Right cardiac atrium (tissue), 5 donors: ENCODE data around the gene CRP. TPM values are rescaled to one million over a fixed set of nuclear protein-coding genes. Genes with fewer than 3 reads are reported as not detected.

Experiments used
- ATAC-seq, 2 donors: fragments of 200-7000 bp; cut with Tn5 transposase; one replicate each; pipeline versions ENCODE4 v1.8.0 to v1.9.1; 2020; ENCODE audit warnings: moderate library complexity in 2 of 2, mild to moderate bottlenecking in 1 of 2
- DNase-seq, 3 donors: peaks; one replicate each; pipeline ENCODE4 v3.0.0-alpha.2; 2020
- H3K27ac ChIP-seq: one replicate; pipeline ENCODE4 v1.5.1; 2013; ENCODE audit warnings: mild to moderate bottlenecking, low read length, control low read depth, moderate library complexity
- H3K27me3 ChIP-seq: one replicate; pipeline ENCODE4 v1.6.1; 2013; ENCODE audit not compliant: control insufficient read depth, insufficient read depth
- H3K4me1 ChIP-seq: one replicate; pipeline ENCODE4 v1.6.1; 2013; ENCODE audit warnings: low read length; ENCODE audit not compliant: control insufficient read depth, insufficient read depth
- H3K4me3 ChIP-seq: one replicate; pipeline ENCODE4 v1.5.1; 2013; ENCODE audit warnings: low read length, control low read depth
- H3K9me3 ChIP-seq: one replicate; pipeline ENCODE4 v1.6.1; 2013; ENCODE audit warnings: low read length; ENCODE audit not compliant: control insufficient read depth
- WGBS: extraction: QIAGEN DNeasy Blood & Tissue Kit; methylation state at CpG from one replicate; pipeline ENCODE4 v1.1.7; 2013; 5-methylcytosine and 5-hydroxymethylcytosine counted together
- intact Hi-C, 4 donors: fragments of 100-400 bp; cut with DNase I; formaldehyde crosslinking; loops; one replicate each; pipeline versions ENCODE4 v1.11.0 to v1.14.0; 2022 to 2023
- long read RNA-seq, 4 donors: library from polyadenylated mRNA; unstranded; transcript quantifications; one replicate each; pipeline ENCODE4 v2.0.0, GENCODE V29; 2020 to 2021
- polyA plus RNA-seq: library from polyadenylated mRNA; stranded (reverse); fragments of 200-250 nt; gene quantifications from one replicate; pipeline ENCODE4 v1.2.3, GENCODE V29; 2013
- total RNA-seq, 4 donors: library from RNA; stranded (reverse); fragmentation: NEBNext Ultra II Directional; extraction: Animal tissue kit (Norgen Biotek cat#: 25700); gene quantifications; one replicate each; pipeline ENCODE4 v1.2.1, GENCODE V29; 2021
- donor health status: healthy with polysubstance abuse.
- donor health status: DM: no; HTN: yes; CAD: no.
- donor health status: DM: no; HTN: no; CAD: no.
- donor health status: DM: no; HTN: yes; CAD: no; lungs with severe emphysema.
- donor health status: DM: yes; HTN: yes; CAD: no.

Gene CRP, protein sequence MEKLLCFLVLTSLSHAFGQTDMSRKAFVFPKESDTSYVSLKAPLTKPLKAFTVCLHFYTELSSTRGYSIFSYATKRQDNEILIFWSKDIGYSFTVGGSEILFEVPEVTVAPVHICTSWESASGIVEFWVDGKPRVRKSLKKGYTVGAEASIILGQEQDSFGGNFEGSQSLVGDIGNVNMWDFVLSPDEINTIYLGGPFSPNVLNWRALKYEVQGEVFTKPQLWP
- total RNA-seq (under 1 TPM in 1 of 4 donors, not detected in 3; 0.67 TPM), polyA plus RNA-seq (0.18 TPM)
- long read RNA-seq, donor 1: 0 reads
- long read RNA-seq, donor 2: 0 reads
- long read RNA-seq, donor 3: 0 reads
- long read RNA-seq, donor 4: 0 reads

DNA sequence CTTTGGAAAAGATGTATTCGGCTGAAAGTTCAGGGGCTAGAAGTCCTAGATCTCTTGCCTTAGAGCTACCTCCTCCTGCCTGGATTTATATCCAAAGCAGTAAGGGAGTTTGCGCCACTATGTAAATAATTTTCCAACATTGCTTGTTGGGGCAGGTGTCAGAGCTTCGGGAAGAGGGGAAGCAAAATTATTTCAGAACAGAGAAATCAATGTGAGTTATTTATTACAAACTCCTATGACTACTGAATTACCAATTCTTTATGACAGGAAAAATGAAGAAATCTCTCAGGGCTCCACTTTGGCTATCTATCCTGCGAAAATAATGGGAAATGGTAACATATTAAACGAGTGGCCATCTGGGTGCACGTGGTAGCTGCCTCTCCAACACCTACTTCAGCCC, at the start of gene CRP:
CRP (minus strand) TSS at position 61 of the 400 bp plus-strand sequence. CDS start 104 bp downstream, outside the sequence.
- Histone ChIP-seq H3K27ac (no peak within 1 kb of the TSS), H3K27me3 (no peaks in the 10 kb centered on the region), H3K4me3 (no peak within 1 kb of the TSS), H3K9me3 (no peaks in the 10 kb centered on the region), H3K4me1 (no peaks in the 10 kb centered on the region)
- intact Hi-C loops: no loop called here
- WGBS: 79% methylated on average over 6 of the region's 6 CpGs
- DNase-seq (no peak), ATAC-seq (no peak)

DNA sequence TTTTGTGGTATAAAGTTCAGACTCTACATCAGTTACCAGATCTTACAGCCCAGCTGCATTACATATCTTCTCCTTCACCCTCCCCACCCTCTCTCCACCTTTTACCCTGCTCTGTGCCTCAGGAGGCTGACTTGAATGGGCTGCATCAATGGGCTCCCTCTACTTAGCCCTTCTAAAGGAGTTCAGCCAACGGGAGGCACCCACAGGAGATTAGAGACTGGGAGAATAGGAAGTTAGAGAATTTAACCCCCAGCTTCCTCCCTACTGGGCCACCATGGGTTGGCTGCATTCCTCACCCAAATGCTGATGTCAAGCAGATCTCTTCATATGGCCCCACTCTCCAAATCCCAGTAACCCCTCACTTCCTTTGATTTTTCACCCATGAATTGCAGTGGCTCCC, 49.3 kb upstream of the CRP start:
- Histone ChIP-seq H3K27ac (no peak overlapping the region), H3K4me3 (no peak overlapping the region), H3K27me3 (no peaks in the 10 kb centered on the region), H3K9me3 (no peaks in the 10 kb centered on the region), H3K4me1 (no peaks in the 10 kb centered on the region)
- 7% methylated on average over 1 of the region's 1 CpG for WGBS
- DNase-seq (no peak), ATAC-seq (peak in 1 of 2 donors; percentile 32)
- intact Hi-C loops: no loop called here

DNA sequence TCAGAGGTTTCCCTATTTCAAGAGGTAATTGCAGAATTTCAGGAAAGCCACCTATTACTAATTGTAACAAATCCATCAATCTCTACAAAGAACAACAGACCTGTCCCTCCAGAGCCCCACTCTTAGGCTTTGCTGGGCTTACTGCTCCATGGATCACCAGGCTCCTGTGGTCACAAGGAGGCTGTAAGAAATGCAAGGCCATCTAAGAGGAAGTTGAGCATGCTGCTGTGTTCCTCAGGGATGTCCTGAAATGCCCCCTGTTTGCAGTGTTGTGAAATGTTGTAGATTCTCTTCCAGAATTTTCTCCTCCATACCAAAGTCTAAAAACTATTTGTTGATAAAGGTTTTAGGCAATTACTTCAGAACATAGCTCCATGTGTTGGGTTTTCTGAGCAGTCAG, 42.0 kb upstream of the CRP start:
- no peak overlapping the region for H3K4me3 ChIP-seq
- peak; percentile 31 to 67 for ATAC-seq
- no peaks in the 10 kb centered on the region for H3K9me3 ChIP-seq
- no peak for DNase-seq
- no peak overlapping the region for H3K27ac ChIP-seq
- H3K27me3 ChIP-seq: no peaks in the 10 kb centered on the region
- no peaks in the 10 kb centered on the region for H3K4me1 ChIP-seq
- intact Hi-C loops: no loop called here

DNA sequence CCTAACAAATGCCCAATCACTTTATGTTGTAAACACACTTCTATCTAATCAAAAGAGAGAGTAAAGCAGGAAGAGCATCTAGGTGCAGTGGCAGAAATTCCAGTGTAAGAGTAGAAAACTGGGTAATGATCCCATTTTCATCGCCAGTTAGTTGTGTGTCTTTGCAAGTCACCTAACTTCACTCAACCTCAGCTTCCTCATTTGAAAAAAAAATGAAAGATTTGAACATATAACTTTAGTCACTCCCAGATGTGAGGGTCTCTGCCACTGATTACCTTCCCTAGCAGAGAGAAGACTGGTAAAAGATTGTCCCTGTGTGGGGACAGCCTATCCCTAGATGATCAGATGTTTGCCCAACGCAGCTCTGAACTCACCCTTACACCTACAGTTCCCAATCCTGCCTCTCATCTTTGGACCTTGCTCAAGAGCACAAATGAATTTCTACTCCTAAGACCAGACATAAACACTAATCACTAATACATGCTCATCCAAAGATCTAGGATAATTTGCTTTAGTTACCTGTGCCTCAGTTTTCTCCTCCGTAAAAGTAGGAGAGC, 41.1 kb upstream of the CRP start:
- intact Hi-C loops: no loop called here
- WGBS: 90% methylated on average over 3 of the region's 3 CpGs
- Histone ChIP-seq H3K27me3 (no peaks in the 10 kb centered on the region), H3K4me1 (no peaks in the 10 kb centered on the region), H3K27ac (no peak overlapping the region), H3K4me3 (no peak overlapping the region), H3K9me3 (no peaks in the 10 kb centered on the region)
- no peak for DNase-seq
- no peak for ATAC-seq

DNA sequence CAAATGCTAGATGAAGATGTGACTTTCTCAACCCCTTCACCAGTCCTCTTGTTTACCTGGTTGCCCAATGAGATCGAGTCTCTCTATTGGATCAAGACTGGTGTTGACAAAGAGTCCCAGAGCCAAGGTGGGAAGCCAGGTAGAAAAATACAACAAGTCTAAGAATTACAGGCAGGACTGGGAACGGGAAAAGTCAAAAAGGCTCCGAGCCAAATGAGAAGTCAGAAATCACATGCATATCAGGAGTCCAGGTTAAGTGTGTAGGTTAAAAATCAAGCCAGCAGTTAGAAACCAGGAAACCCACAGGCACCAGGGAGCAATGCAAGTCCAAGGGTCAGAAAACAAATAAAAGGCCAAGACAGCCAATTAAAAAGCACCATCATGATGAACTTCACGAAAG, 39.0 kb upstream of the CRP start:
- DNase-seq: no peak
- no peak for ATAC-seq
- Histone ChIP-seq H3K27ac (no peak overlapping the region), H3K27me3 (no peaks in the 10 kb centered on the region), H3K4me1 (no peaks in the 10 kb centered on the region), H3K4me3 (no peak overlapping the region), H3K9me3 (no peaks in the 10 kb centered on the region)
- intact Hi-C loops: no loop called here
- WGBS: 74% methylated on average over 4 of the region's 4 CpGs

DNA sequence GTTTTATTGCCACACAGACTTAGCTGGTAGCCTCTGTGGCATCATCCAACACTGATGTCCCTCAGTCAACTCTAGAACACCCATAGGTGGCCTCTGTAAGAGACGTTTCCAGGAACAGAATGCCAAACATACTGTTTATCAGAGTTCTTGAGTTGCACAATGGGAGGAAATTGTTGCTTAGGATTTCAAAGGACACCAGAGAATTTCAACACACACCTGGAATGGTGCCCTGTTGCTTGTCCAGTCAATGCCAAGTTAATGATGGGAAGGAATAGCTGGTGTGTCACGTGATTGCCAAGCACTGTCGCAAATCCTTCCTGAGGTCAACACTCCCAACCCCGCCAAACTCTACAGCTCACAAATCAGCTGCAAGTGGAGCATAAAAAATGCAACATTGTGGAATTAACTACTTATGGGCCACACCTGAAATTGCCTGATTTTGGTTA, 37.8 kb upstream of the CRP start:
- H3K9me3 ChIP-seq: no peaks in the 10 kb centered on the region
- WGBS: 56% methylated on average over 4 of the region's 4 CpGs

DNA sequence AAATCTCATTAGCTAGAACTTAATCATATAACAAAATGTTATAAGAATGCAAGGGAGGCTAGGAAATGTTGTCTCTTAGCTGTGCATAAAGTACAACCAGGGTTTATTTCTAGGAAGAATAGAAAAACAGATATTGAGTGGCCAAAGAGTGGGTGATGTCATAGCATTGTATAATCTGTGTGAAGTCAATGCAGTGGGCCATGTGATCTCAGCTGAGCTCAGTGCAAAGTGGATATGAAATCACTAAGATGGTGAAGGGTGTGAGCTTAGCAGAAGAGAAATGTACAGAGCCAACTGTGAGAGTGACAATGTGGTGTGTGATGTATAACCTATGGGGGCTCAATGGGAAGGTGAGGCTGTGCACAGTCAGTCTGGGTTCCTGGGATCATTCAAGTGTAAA, 36.6 kb upstream of the CRP start:
- Histone ChIP-seq H3K9me3 (no peaks in the 10 kb centered on the region), H3K4me1 (no peaks in the 10 kb centered on the region), H3K4me3 (no peak overlapping the region), H3K27me3 (no peaks in the 10 kb centered on the region), H3K27ac (no peak overlapping the region)
- no peak for DNase-seq
- ATAC-seq: no peak
- intact Hi-C loops: no loop called here

More for the DNA sequence above, 37.8 kb upstream of the CRP start:
- peak; percentile 65 to 72 (median 70) for DNase-seq
- Histone ChIP-seq H3K27ac (peak overlapping the region; percentile 46), H3K27me3 (no peaks in the 10 kb centered on the region), H3K4me1 (no peaks in the 10 kb centered on the region), H3K4me3 (no peak overlapping the region)
- intact Hi-C loops: no loop called here
- ATAC-seq: peak; percentile 84 to 91

DNA sequence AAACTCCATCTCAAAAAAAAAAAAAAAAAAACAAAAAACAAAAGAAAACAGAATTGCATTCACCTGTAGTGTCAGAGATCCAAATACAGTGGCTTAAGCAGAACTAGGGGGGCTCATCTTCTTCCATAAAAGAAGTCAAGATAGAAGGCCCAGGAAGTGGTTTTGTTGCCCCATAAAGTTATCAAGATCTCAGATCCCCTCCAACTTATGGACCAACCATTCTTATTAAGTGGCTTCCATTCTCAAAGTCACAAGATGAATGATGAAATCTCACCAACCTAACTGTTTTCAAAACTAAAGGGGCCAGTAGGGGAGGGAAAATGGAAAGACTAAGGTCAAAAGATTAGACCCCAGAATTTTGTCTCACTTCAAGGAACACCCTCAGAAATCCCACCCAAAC, 36.2 kb upstream of the CRP start:
- H3K9me3 ChIP-seq: no peaks in the 10 kb centered on the region
- H3K4me3 ChIP-seq: no peak overlapping the region
- no peaks in the 10 kb centered on the region for H3K4me1 ChIP-seq
- DNase-seq (no peak), ATAC-seq (no peak)
- intact Hi-C loops: no loop called here
- H3K27me3 ChIP-seq: no peaks in the 10 kb centered on the region
- no peak overlapping the region for H3K27ac ChIP-seq

DNA sequence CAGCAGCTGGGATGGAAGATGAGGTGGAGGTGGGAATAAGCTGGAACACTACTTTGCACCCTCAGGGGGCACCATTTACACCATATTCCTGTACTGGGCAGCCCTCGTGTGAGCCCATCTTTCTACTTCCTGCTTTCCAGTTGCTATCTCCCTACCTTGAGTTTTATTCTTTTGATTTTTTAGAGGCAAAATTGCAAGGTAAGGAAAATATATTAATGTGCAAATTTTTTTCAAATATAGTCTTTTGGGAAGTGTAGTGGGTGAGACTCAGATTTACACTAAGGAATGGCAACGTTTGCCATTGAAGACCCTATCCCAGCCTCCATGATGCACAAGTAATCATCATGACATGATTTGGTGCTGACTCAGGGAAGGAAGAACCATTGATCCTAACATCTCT, 35.2 kb upstream of the CRP start:
- whole genome bisulfite sequencing: 78% methylated on average over 2 of the region's 2 CpGs
- Histone ChIP-seq H3K27me3 (no peaks in the 10 kb centered on the region), H3K4me1 (no peaks in the 10 kb centered on the region), H3K9me3 (no peaks in the 10 kb centered on the region), H3K4me3 (no peak overlapping the region), H3K27ac (no peak overlapping the region)
- DNase-seq (no peak), ATAC-seq (no peak)
- intact Hi-C loops: loop anchor here in 1 of 4 donors (10.0 kb wide), 1 partner anchor 375 kb away; no protein-coding TSS in a partner anchor

DNA sequence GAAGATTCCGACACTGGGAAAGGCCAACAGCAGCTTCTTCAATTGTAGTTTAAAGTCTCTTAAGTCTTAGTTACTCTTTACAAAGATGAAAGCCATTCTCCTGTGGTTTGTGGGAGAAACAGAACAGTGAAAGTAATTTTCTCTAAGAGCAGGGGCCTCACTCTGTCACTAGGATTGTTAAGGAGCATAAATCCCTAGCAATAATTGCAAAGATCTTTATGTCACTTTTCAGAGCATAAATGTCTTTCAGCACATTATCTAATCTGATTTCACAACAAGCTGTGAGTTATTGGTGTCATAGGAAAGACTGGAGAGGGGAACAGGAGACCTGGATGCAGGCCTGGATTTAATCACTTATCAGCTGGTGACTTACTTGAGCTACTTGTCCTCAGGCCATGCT, 34.0 kb upstream of the CRP start:
- Histone ChIP-seq H3K27ac (no peak overlapping the region), H3K27me3 (no peaks in the 10 kb centered on the region), H3K9me3 (no peaks in the 10 kb centered on the region), H3K4me1 (no peaks in the 10 kb centered on the region), H3K4me3 (no peak overlapping the region)
- 94% methylated on average over 1 of the region's 1 CpG for WGBS
- DNase-seq (no peak), ATAC-seq (no peak)
- intact Hi-C loops: loop anchor here in 1 of 4 donors (10.0 kb wide), 1 partner anchor 374 kb away; no protein-coding TSS in a partner anchor

DNA sequence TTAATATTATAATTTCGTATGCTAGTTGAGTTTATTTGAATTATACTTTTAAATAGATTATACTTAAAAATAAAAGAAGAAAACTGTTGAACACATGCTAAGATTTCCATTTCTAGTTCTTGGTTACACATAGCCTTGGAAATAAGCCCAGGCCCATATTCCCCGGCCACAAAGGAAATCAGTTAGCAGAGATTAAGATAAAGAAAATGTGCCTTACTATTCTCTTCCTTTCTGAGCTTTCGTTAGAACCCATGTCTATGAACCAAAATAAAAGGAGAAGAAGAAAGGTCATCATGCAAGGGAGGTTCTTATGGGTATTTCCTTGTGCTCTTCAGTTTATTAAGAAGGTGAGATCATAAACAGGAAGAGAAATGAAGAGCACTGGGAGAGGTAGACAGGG, 32.3 kb upstream of the CRP start:
- intact Hi-C loops: loop anchor here in 1 of 4 donors (10.0 kb wide), 1 partner anchor 372 kb away; no protein-coding TSS in a partner anchor
- ATAC-seq (no peak), DNase-seq (no peak)
- no peaks in the 10 kb centered on the region for H3K4me1 ChIP-seq
- no peak overlapping the region for H3K4me3 ChIP-seq
- no peaks in the 10 kb centered on the region for H3K9me3 ChIP-seq
- no peak overlapping the region for H3K27ac ChIP-seq
- H3K27me3 ChIP-seq: no peaks in the 10 kb centered on the region
- WGBS: 34% methylated on average over 3 of the region's 3 CpGs
